Articular chondrocyte of knee joint (primary cell): ENCODE measurements around the gene OR5L2. TPM values are rescaled to one million over a fixed set of nuclear protein-coding genes. Genes with fewer than 3 reads are reported as not detected.

Source experiments
- small RNA-seq: library from RNA; depleted of rRNA; stranded (forward); fragments of <200 nt; gene quantifications from one replicate; pipeline ENCODE3, GENCODE V24; 2012
- total RNA-seq: library from RNA; depleted of rRNA; stranded (reverse); fragments of >200 nt; gene quantifications from 2 replicates; pipeline ENCODE4 v1.2.3, GENCODE V29; 2012

The OR5L2 gene
- total RNA-seq: not detected in 2 replicates

GRCh38 chr11:55826919-55827318 lies at the start of gene OR5L2:
Gene OR5L2 (plus strand): TSS chr11:55827219. CDS start chr11:55827219, 0 bp downstream.

GRCh38 chr11:55795256-55795655 lies 31.8 kb upstream of the OR5L2 start, which contains the start of gene OR5D14:
Gene OR5D14 (plus strand): TSS chr11:55795556. CDS start chr11:55795556, 0 bp downstream.

GRCh38 chr11:55811067-55811466 lies 16.0 kb upstream of the OR5L2 start, which contains the start of gene OR5L1:
Gene OR5L1 (plus strand): TSS chr11:55811367. CDS start chr11:55811467, 100 bp downstream.

GRCh38 chr11:55819330-55819729 lies 7.7 kb upstream of the OR5L2 start, which contains the start of gene OR5D18:
Gene OR5D18 (plus strand): TSS chr11:55819630. CDS start chr11:55819630, 0 bp downstream.

GRCh38 chr11:55838452-55838851 lies 11.4 kb downstream of the OR5L2 start, which contains the start of gene OR5D16:
Gene OR5D16 (plus strand): TSS chr11:55838752. CDS start chr11:55838752, 0 bp downstream.

Small RNA genes lying within 50 kb of the gene (small RNA-seq; reads per million reads assigned to genes)
- gene AC036111.3: not detected

Other genes with a start within 250 kb of the OR5L2 start
- not detected in 2 replicates for gene OR4C11, start 219.6 kb upstream of the OR5L2 start, total RNA-seq
- not detected in 2 replicates for gene OR4P4, start 192.1 kb upstream of the OR5L2 start, total RNA-seq
- gene OR4S2, start 178.9 kb upstream of the OR5L2 start, total RNA-seq: not detected in 2 replicates
- not detected in 2 replicates for gene OR4C6, start 165.0 kb upstream of the OR5L2 start, total RNA-seq
- gene OR5D13, start 53.8 kb upstream of the OR5L2 start, total RNA-seq: not detected in 2 replicates
- gene OR5D14, start 31.7 kb upstream of the OR5L2 start, total RNA-seq: not detected in 2 replicates
- not detected in 2 replicates for gene OR5L1, start 15.9 kb upstream of the OR5L2 start, total RNA-seq
- gene OR5D18, start 7.6 kb upstream of the OR5L2 start, total RNA-seq: not detected in 2 replicates
- not detected in 2 replicates for gene OR5D16, start 11.5 kb downstream of the OR5L2 start, total RNA-seq
- not detected in 2 replicates for gene TRIM51, start 56.1 kb downstream of the OR5L2 start, total RNA-seq
- gene OR5W2, start 87.4 kb downstream of the OR5L2 start, total RNA-seq: not detected in 2 replicates
- gene OR5I1, start 109.2 kb downstream of the OR5L2 start, total RNA-seq: not detected in 2 replicates
- not detected in 2 replicates for gene OR10AG1, start 142.7 kb downstream of the OR5L2 start, total RNA-seq
- not detected in 2 replicates for gene OR5F1, start 167.4 kb downstream of the OR5L2 start, total RNA-seq
- gene OR5AS1, start 200.4 kb downstream of the OR5L2 start, total RNA-seq: not detected in 2 replicates